Mesothelial cell of epicardium (in vitro differentiated cells): Measurements from ENCODE around the gene RPRD1A. TPM values are rescaled to one million over a fixed set of nuclear protein-coding genes. Genes with fewer than 3 reads are reported as not detected.

Source experiments
- DNase-seq, 2 experiments: peaks; one replicate each; pipeline ENCODE4 v3.0.0; 2021; ENCODE audit warnings: low spot score in 2 of 2; ENCODE audit not compliant: unreplicated experiment in 2 of 2
- H3K27ac Mint-ChIP-seq: 2 replicates; pipeline ENCODE4 v1.8.0; 2021; ENCODE audit warnings: mixed read lengths
- H3K27me3 Mint-ChIP-seq: 2 replicates; pipeline ENCODE4 v1.8.0; 2021; ENCODE audit warnings: low read depth, mixed read lengths
- H3K36me3 Mint-ChIP-seq: 2 replicates; pipeline ENCODE4 v1.8.0; 2021; ENCODE audit warnings: mixed read lengths
- H3K4me1 Mint-ChIP-seq: 2 replicates; pipeline ENCODE4 v1.8.0; 2021; ENCODE audit warnings: mixed read lengths
- H3K4me3 Mint-ChIP-seq: 2 replicates; pipeline ENCODE4 v1.8.0; 2021; ENCODE audit warnings: mild to moderate bottlenecking, moderate library complexity, mixed read lengths
- H3K9me3 Mint-ChIP-seq: 2 replicates; pipeline ENCODE4 v1.8.0; 2021; ENCODE audit warnings: mixed read lengths
- total RNA-seq: library from RNA; stranded (reverse); gene quantifications from 3 replicates; pipeline ENCODE4 v1.2.1, GENCODE V29; 2021
- TF ChIP-seq, protein P1 (sequence below): fragments of 200-600 bp; sonication (generic); IDR thresholded peaks from one replicate; pipeline ENCODE4 v1.5.0; 2021; ENCODE audit warnings: antibody characterized with exemption; ENCODE audit not compliant: unreplicated experiment

Gene RPRD1A
- total RNA-seq, 1 donor from 2014 or later = 67.0 TPM

DNA sequence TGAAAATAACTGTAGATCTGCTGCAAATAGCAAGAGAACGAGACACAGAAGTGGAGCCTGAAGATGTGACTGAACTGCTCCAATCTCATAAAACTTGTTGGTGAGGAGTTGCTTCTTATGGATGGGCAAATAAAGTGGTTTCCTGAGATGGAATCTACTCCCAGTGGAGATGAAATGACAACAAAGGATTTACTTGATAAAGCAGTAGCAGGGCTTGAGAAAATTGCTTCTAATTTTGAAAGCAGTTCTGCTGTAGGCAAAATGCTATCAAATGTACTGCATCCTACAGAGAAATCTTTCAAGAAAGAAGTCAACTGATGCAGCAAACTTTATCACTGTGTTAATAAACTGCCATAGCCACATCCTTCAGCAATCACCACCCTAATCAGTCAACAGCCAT, 44.0 kb downstream of the RPRD1A start:
- peaks cover 24% of the 10 kb centered on the region for H3K4me1 Mint-ChIP-seq
- no peaks in the 10 kb centered on the region for H3K27me3 Mint-ChIP-seq
- no peak for DNase-seq
- TF ChIP-seq, protein P1, sequence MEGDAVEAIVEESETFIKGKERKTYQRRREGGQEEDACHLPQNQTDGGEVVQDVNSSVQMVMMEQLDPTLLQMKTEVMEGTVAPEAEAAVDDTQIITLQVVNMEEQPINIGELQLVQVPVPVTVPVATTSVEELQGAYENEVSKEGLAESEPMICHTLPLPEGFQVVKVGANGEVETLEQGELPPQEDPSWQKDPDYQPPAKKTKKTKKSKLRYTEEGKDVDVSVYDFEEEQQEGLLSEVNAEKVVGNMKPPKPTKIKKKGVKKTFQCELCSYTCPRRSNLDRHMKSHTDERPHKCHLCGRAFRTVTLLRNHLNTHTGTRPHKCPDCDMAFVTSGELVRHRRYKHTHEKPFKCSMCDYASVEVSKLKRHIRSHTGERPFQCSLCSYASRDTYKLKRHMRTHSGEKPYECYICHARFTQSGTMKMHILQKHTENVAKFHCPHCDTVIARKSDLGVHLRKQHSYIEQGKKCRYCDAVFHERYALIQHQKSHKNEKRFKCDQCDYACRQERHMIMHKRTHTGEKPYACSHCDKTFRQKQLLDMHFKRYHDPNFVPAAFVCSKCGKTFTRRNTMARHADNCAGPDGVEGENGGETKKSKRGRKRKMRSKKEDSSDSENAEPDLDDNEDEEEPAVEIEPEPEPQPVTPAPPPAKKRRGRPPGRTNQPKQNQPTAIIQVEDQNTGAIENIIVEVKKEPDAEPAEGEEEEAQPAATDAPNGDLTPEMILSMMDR = no peak
- H3K27ac Mint-ChIP-seq = peak overlapping the region; percentile 51
- H3K4me3 Mint-ChIP-seq = no peak overlapping the region
- no peaks in the 10 kb centered on the region for H3K9me3 Mint-ChIP-seq
- H3K36me3 Mint-ChIP-seq = peaks cover 17% of the 10 kb centered on the region

DNA sequence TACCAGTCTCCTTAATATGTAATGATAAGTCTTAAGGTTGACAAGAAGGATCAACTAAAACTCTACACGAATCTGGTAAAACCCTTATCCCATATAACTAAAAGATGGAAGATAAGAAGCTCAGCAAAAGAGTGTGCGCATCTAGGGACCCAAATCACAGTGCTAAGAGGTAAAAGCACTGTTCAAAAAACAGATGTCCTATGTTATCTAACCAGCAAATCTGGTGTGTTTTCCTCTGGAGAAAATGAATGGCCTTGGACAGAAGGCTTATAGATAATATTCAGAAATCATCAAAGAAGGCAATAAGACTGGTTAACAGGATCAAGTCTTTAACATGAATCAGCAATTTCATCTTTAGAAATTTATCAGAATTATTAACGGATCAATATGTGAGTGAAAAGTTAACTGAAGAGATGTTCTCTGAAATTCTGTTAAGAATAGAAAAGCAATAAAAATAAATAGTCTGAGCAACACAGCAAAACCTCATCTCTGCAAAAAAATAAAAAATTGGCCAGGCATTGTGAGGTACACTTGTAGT, 47.1 kb downstream of the RPRD1A start:
- Mint-ChIP-seq H3K27ac (no peak overlapping the region), H3K9me3 (no peaks in the 10 kb centered on the region), H3K36me3 (peaks cover 2% of the 10 kb centered on the region), H3K4me1 (peaks cover 24% of the 10 kb centered on the region), H3K4me3 (no peak overlapping the region), H3K27me3 (no peaks in the 10 kb centered on the region)
- DNase-seq = no peak
- TF ChIP-seq, protein P1 = no peak

DNA sequence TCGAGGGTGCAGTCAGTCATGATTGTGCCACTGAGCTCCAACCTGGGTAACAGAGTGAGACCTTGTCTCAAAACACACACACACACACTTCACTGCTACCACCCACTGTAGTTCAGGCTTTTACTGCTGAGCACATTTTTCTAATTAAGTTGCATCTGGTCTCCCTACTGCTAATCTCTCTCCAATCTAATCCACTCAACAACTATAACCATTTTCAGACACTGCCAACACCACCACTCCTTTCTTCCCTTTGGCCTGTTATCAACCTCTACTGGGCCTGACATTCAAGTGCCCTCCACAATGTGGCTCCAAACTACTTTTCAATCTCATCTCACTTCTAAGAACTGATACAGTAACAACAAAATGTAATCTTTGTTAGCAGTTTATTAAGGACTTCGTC, 50.1 kb downstream of the RPRD1A start:
- no peaks in the 10 kb centered on the region for H3K27me3 Mint-ChIP-seq
- DNase-seq = no peak
- H3K4me3 Mint-ChIP-seq = no peak overlapping the region
- peaks cover 8% of the 10 kb centered on the region for H3K4me1 Mint-ChIP-seq
- TF ChIP-seq, protein P1 = no peak
- peak overlapping the region; percentile 22 for H3K27ac Mint-ChIP-seq
- no peaks in the 10 kb centered on the region for H3K36me3 Mint-ChIP-seq
- H3K9me3 Mint-ChIP-seq = no peaks in the 10 kb centered on the region

DNA sequence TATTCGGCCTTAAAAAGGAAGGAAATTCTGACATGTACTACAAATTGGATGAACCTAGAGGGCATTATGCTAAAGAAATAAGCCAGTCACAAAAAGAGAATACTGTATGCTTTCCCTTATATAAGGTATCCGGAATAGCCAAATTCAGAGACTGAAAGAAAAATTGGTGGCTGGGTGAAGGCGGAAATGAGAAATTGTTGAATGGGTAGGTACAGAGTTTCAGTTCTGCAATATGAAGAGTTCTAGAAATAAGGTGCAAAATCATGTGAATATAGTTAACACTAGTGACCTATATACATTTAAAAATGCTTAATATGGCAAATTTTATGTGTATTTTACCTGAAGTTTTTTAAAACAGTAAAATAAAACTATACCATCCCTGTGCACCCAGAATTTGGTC, 51.7 kb downstream of the RPRD1A start:
- H3K9me3 Mint-ChIP-seq = no peaks in the 10 kb centered on the region
- no peaks in the 10 kb centered on the region for H3K36me3 Mint-ChIP-seq
- no peak for DNase-seq
- no peak overlapping the region for H3K4me3 Mint-ChIP-seq
- H3K27ac Mint-ChIP-seq = no peak overlapping the region
- H3K4me1 Mint-ChIP-seq = peaks cover 5% of the 10 kb centered on the region
- TF ChIP-seq, protein P1 = no peak
- no peaks in the 10 kb centered on the region for H3K27me3 Mint-ChIP-seq

DNA sequence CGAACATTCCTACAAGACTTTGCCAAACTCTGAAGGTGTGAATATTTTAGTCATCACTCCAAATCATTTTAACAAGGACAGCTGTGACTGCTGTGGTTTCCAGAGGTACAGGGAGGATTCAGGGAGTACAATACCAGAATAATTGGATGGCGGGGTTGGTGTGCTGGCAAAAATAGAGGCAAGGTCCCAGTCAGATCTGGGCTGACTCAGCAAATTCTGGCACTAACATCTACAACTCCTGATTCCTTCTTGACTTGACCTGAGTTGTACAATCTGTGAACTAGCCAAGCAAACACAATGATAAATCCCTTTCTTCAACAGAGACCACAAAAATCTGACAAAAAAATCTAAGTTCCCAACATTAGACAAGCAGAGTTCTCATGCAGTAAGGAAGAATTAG, 54.5 kb downstream of the RPRD1A start:
- Mint-ChIP-seq H3K9me3 (no peaks in the 10 kb centered on the region), H3K4me3 (no peak overlapping the region), H3K36me3 (no peaks in the 10 kb centered on the region), H3K4me1 (peaks cover 5% of the 10 kb centered on the region), H3K27me3 (no peaks in the 10 kb centered on the region), H3K27ac (no peak overlapping the region)
- TF ChIP-seq, protein P1 = no peak
- DNase-seq = no peak

DNA sequence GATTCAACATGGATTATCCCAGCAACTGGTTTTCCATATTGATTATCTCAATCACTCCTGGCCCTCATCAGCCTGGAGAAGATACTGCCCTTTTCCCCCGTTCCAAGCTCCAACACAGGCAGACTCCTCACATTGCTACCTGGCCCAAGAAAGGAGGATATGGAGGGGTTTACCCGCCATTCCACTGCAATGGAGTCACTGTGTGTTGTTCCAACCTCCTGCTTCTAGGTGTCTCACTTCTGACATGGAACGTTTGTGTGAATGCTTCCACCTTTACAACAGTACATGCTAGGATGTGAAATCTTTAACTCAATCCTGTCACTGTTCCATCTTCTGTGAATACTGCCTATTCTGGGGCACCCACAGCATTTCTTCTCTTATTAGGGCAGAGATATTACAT, 58.1 kb downstream of the RPRD1A start:
- TF ChIP-seq, protein P1 = no peak
- DNase-seq = no peak
- H3K27ac Mint-ChIP-seq = no peak overlapping the region
- H3K36me3 Mint-ChIP-seq = no peaks in the 10 kb centered on the region
- H3K4me3 Mint-ChIP-seq = no peak overlapping the region
- no peaks in the 10 kb centered on the region for H3K27me3 Mint-ChIP-seq
- no peaks in the 10 kb centered on the region for H3K4me1 Mint-ChIP-seq
- H3K9me3 Mint-ChIP-seq = no peaks in the 10 kb centered on the region
